Measurements from ENCODE around the gene CCL1. TPM values are rescaled to one million over a fixed set of nuclear protein-coding genes. Genes with fewer than 3 reads are reported as not detected.

CCL1 gene
- total RNA-seq, 4 donors from 2014 or later, result not detected

- Histone ChIP-seq H3K4me3 (no peak overlapping the region), H3K27ac (no peak overlapping the region), H3K36me3 (no peaks in the 10 kb centered on the region), H3K27me3 (peaks cover 0 to 2% of the 10 kb centered on the region in 2 donors), H3K9me3 (no peaks in the 10 kb centered on the region), H3K4me1 (peaks cover 0 to 17% (median 0%) of the 10 kb centered on the region in 4 donors)
- WGBS, 2 donors, result 25 to 44% methylated on average over 6 of the region's 6 CpGs
- DNase-seq (ENCODE audit: low spot score in 2 of 2), result no peak
- no peak for TF ChIP-seq POLR2A (IDR thresholded peaks at IDR 0.05)
These were observed 15.7 kb upstream of the CCL1 start for GRCh38 chr17:34378664-34379101.

GRCh38 chr17:34377078-34377823 lies 14.2 kb upstream of the CCL1 start:
- no peak overlapping the region for H3K27ac ChIP-seq

GRCh38 chr17:34375426-34375997 lies 12.5 kb upstream of the CCL1 start:
- Histone ChIP-seq H3K36me3 (no peaks in the 10 kb centered on the region), H3K9me3 (no peaks in the 10 kb centered on the region), H3K4me1 (peaks cover 0 to 12% (median 0%) of the 10 kb centered on the region in 4 donors), H3K27ac (no peak overlapping the region), H3K27me3 (peaks cover 0 to 2% of the 10 kb centered on the region in 2 donors), H3K4me3 (no peak overlapping the region)
- no peak for DNase-seq (ENCODE audit: low spot score in 2 of 2)
- TF ChIP-seq POLR2A (IDR thresholded peaks at IDR 0.05) (no peak), CTCF (IDR thresholded peaks at IDR 0.05) (no peak), EP300 (IDR thresholded peaks at IDR 0.05) (no peak)
- WGBS, 2 donors, result 92 to 93% methylated on average over 11 of the region's 11 CpGs

More at GRCh38 chr17:34377078-34377823, 14.2 kb upstream of the CCL1 start:
- no peak for TF ChIP-seq CTCF (IDR thresholded peaks at IDR 0.05)
- TF ChIP-seq EP300 (IDR thresholded peaks at IDR 0.05), result no peak
- no peak for TF ChIP-seq POLR2A (IDR thresholded peaks at IDR 0.05)
- Histone ChIP-seq H3K4me1 (peaks cover 0 to 12% (median 0%) of the 10 kb centered on the region in 4 donors), H3K27me3 (peaks cover 0 to 2% of the 10 kb centered on the region in 2 donors), H3K36me3 (no peaks in the 10 kb centered on the region), H3K9me3 (no peaks in the 10 kb centered on the region), H3K4me3 (no peak overlapping the region)
- 91 to 92% methylated on average over 3 of the region's 3 CpGs for WGBS, 2 donors
- no peak for DNase-seq (ENCODE audit: low spot score in 2 of 2)

- Histone ChIP-seq H3K27me3 (peaks cover 0 to 2% of the 10 kb centered on the region in 2 donors), H3K4me3 (no peak overlapping the region), H3K9me3 (no peaks in the 10 kb centered on the region), H3K27ac (no peak overlapping the region), H3K4me1 (peaks cover 0 to 12% (median 0%) of the 10 kb centered on the region in 4 donors), H3K36me3 (no peaks in the 10 kb centered on the region)
- 77 to 86% methylated on average over 5 of the region's 5 CpGs for WGBS, 2 donors
- no peak for TF ChIP-seq POLR2A (IDR thresholded peaks at IDR 0.05)
- no peak for TF ChIP-seq CTCF (IDR thresholded peaks at IDR 0.05)
- TF ChIP-seq EP300 (IDR thresholded peaks at IDR 0.05), result no peak
- DNase-seq (ENCODE audit: low spot score in 2 of 2), result no peak
These were observed 11.4 kb upstream of the CCL1 start for GRCh38 chr17:34374457-34374856.

- TF ChIP-seq CTCF (IDR thresholded peaks at IDR 0.05) (no peak), POLR2A (IDR thresholded peaks at IDR 0.05) (no peak), EP300 (IDR thresholded peaks at IDR 0.05) (no peak)
- H3K9me3 ChIP-seq, result no peaks in the 10 kb centered on the region
- DNase-seq (ENCODE audit: low spot score in 2 of 2), result no peak
- H3K4me3 ChIP-seq, result no peak overlapping the region
- WGBS, 2 donors, result 88 to 91% methylated on average over 3 of the region's 3 CpGs
- H3K27me3 ChIP-seq, result no peaks in the 10 kb centered on the region
- no peaks in the 10 kb centered on the region for H3K36me3 ChIP-seq
- H3K27ac ChIP-seq, result no peak overlapping the region
- H3K4me1 ChIP-seq, result peaks cover 0 to 19% (median 4%) of the 10 kb centered on the region in 4 donors
These were observed 8.5 kb upstream of the CCL1 start for GRCh38 chr17:34371405-34372100.

Measured in tibial nerve (tissue), 4 donors.